ENCODE data around the gene ANKRD29. TPM values are rescaled to one million over a fixed set of nuclear protein-coding genes. Genes with fewer than 3 reads are reported as not detected.
A peak's percentile ranks its signal among the peaks of the same experiment; 100 is the strongest.
"Not testable (repeated sequence)": the region's sequence is repeated elsewhere in the genome, so short reads cannot be mapped to it uniquely, and the experiment has no call there.

Gene ANKRD29
- total RNA-seq, 1 experiment from 2014 or later: 12.3 TPM

DNA sequence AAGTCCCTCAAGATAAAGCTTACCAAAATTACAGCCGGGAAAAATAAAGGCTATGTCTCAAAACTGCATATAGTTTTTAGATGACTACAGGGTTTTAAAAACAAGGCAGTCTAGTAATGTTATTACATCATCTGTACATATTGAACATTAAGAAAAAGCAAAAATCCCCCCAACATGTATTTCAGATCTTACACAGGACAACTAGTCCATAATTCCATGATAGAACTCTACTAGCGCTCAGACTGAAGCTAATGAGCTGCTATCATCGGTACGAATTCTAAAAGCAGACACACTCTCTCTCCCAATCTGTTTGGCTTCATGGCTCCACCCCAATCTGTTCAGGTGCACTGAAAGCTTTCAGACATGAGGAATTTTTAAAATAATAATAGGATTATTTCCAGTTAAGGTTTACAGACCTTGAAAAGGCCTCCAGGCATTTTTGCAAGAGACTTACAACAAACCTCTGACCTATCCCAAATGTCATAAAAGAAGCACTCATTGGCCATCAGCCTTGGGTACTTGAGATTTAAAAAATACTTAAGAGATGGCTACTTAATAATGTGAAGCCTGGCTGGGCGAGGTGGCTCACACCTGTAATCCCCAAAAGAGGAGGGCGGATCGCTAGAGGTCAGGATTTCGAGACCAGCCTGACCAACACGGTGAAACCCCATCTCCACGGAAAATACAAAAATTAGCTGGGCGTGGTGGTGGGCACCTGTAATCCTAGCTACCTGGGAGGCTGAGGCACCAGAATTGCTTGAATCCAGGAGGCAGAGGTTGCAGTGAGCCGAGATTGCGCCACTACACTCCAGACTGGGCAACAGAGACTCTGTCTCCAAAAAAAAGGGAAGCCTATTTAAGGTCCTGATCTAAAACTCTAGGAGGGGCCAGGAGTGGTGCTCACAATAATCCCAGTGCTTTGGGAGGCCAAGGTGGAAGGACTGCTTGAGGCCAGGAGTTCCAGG lies 78.4 kb downstream of the ANKRD29 start:
- Histone ChIP-seq H3K36me3 (peaks cover 5% of the 10 kb centered on the region; the same call in 1 of the 2 replicates), H3K27me3 (no peaks in the 10 kb centered on the region), H3K4me3 (no peak overlapping the region), H3K9me3 (no peaks in the 10 kb centered on the region)
- DNase-seq: no peak

DNA sequence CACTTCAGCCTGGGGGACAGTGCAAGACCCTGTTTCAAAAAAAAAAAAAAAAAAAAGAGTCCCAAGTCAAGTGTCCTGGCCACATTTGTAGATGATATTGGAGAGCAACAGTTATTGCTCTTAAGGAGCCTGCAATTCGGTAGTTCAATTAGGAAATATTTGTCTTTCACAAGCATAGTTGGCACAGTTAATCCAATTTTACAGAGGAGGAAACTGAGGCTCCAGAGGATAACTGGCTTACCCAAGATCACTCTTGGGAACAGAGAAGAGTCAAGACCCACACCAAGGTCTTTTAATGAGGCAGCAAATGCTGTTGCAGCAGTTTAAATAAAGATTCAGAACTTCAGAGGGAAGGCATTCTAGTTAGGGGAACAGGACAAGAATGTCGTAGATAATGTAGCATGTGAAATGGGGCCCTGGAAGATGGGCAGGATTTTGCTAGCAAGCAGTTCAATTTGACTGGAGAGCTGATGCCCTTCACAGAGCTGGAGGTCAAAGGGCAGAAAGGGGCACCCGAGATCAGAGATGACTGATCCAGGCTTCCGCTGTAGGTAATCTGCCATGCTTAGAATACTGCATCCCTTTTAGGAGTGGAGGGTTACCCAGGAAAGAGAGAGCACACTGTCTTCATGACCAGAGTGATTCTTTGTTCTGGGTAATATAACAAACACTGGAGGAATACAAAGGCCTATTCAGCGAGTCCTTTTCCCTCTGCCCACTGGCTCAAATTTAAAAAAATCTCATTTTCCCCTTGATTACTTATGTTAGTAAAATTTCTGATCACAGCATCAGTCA lies 79.4 kb downstream of the ANKRD29 start:
- Histone ChIP-seq H3K4me3 (no peak overlapping the region), H3K9me3 (no peaks in the 10 kb centered on the region), H3K27me3 (no peaks in the 10 kb centered on the region), H3K36me3 (peaks cover 5% of the 10 kb centered on the region; the same call in 1 of the 2 replicates)
- no peak for DNase-seq

DNA sequence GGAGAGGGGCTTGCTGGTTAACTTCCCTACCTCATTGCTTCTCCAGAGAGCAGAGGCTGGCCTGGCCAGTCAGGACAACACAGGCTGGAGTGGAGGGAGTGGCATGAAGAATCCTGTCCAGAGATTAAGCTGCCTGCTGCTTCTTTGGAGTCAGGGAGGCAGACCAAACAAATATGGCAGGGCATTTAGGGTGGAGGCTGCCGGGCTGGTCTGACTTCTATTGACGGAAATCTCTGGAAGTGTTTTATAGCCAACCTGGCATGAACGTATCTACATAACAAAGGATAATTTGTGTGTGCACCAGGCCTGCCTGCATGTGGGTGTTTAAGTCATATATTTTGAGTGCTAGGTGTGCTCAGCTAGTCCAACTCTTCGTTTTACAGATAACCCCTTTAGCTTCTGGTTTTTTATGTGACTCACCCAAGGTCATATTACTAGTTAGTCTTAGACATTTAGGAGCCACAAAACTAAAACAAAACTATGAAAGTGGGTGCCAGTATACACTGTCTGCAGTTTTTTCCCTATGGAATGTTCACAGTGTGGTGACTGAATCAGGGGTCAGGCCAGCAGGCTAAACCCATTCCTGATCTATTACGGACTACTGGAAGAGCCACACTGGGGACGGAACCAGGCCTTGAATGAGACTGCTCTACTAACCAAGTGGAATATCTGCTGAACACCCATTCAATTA lies 81.9 kb downstream of the ANKRD29 start:
- Histone ChIP-seq H3K27me3 (no peaks in the 10 kb centered on the region), H3K9me3 (no peaks in the 10 kb centered on the region), H3K4me3 (no peak overlapping the region), H3K36me3 (peaks cover 7% of the 10 kb centered on the region; the same call in 1 of the 2 replicates)
- DNase-seq: peak; percentile 68

DNA sequence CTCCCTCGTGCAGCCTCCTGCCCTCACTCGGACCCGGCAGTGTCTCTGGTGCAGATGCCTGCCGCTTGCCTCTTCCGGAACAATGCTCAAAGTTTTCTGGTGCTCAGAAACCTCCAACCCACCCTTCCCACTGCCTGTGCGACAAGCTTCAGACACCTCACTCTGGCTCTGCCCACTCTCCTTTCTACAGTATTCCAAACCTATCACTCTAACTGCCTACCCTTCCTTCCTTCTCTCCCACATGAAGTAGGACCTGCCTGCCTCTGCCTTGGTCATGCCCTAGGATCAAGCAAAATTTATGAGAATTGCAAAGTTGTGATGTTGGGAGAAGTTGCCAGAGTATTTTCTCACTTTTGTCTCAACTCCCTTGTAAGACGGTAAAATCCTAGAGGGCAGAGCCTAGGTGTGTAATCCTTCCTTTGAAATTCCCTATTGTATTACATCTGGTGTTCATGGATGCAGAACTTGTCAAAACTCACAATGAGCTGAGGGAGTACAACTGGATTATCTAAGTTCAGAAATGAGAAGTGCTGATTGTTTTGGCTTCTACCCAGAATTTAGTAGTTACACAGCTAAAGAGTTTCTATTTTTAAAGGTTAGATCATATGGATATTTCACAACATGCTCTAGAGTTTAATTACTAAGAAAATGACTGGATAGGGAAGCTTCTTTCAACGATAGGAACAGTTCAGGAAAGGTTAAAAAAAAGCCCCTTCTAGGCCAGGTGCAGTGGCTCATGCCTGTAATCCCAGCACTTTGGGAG lies 83.6 kb downstream of the ANKRD29 start:
- Histone ChIP-seq H3K4me3 (no peak overlapping the region), H3K9me3 (no peaks in the 10 kb centered on the region), H3K36me3 (peaks cover 12% of the 10 kb centered on the region), H3K27me3 (no peaks in the 10 kb centered on the region)
- DNase-seq: no peak

DNA sequence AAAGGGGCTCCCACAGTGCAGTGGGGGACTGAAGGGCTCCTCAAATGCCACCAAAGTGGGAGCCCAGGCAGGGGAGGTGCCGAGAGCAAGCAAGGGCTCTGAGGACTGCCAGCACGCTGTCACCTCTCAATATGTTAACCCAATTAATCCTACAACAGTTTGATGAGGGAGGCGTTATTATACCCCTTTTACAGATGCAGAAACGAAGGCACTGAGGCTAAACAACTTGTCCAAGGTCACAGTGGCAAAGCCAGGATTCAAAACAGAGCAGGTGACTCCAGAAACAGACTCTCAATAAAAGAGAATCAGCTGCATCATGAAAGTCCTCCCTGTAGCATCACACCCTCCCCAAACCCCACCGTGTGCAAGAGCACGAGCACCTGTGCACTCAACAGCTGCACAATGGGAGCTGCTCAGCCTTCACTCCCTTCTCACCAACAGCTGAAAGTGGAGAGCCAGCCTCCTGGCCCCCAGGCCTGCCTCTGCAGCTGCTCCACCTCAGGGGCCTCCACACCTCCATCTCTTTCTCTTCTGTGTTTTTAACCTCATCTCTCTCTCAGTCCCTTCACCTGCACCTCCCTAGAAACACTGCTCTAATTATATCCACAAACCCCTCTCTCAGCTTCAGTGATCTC lies 84.5 kb downstream of the ANKRD29 start:
- no peaks in the 10 kb centered on the region for H3K27me3 ChIP-seq
- H3K9me3 ChIP-seq: no peaks in the 10 kb centered on the region
- H3K36me3 ChIP-seq: peaks cover 18% of the 10 kb centered on the region
- DNase-seq: no peak
- H3K4me3 ChIP-seq: no peak overlapping the region

DNA sequence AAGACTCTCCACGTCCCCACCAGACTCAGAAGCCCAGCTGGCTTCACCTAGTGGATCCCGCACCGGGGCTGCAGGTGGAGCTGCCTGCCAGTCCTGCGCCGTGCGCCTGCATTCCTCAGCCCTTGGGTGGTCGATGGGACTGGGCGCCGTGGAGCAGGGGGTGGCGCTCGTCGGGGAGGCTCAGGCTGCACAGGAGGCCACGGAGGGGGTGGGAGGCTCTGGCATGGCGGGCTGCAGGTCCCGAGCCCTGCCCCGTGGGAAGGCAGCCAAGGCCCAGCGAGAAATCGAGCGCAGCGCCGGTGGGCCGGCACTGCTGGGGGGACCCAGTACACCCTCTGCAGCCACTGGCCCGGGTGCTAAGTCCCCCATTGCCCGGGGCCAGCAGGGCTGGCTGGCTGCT lies 85.2 kb downstream of the ANKRD29 start:
- H3K27me3 ChIP-seq, H3K9me3 ChIP-seq, H3K4me3 ChIP-seq, DNase-seq: not testable (repeated sequence)
- peaks cover 19% of the 10 kb centered on the region for H3K36me3 ChIP-seq

DNA sequence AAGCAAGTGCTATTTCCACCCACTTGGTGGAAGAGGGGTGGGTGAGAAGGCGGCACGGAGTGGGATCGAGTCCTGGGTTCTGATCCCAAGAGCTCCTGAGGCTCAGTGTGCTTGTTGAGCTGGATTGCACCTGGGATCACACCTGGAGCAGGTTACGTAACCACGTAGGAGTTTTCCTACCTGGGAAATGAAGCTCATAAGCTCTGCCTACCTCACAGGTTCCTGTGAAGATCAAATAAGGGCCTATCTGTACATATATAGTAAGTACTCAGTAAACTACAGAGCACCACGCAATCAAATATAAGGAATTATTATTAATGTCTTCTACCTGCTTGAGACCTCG lies 87.4 kb downstream of the ANKRD29 start:
- DNase-seq: no peak
- H3K9me3 ChIP-seq: no peaks in the 10 kb centered on the region
- no peak overlapping the region for H3K4me3 ChIP-seq
- peaks cover 22% of the 10 kb centered on the region for H3K36me3 ChIP-seq
- H3K27me3 ChIP-seq: no peaks in the 10 kb centered on the region

- no peak for DNase-seq
- Histone ChIP-seq H3K27me3 (no peaks in the 10 kb centered on the region), H3K36me3 (peaks cover 22% of the 10 kb centered on the region), H3K9me3 (no peaks in the 10 kb centered on the region), H3K4me3 (no peak overlapping the region)
These were observed 88.0 kb downstream of the ANKRD29 start for GRCh38 chr18:23574611-23575308.

GRCh38 chr18:23573626-23574431 lies 88.9 kb downstream of the ANKRD29 start:
- H3K9me3 ChIP-seq: no peaks in the 10 kb centered on the region
- peaks cover 29% of the 10 kb centered on the region for H3K36me3 ChIP-seq
- peak; percentile 28 for DNase-seq
- H3K4me3 ChIP-seq: no peak overlapping the region
- no peaks in the 10 kb centered on the region for H3K27me3 ChIP-seq

- H3K4me3 ChIP-seq: no peak overlapping the region
- no peaks in the 10 kb centered on the region for H3K27me3 ChIP-seq
- no peak for DNase-seq
- no peaks in the 10 kb centered on the region for H3K9me3 ChIP-seq
- peaks cover 36% of the 10 kb centered on the region for H3K36me3 ChIP-seq
These were observed 89.7 kb downstream of the ANKRD29 start for GRCh38 chr18:23573020-23573419.

GRCh38 chr18:23572570-23572969 lies 90.1 kb downstream of the ANKRD29 start:
- no peak overlapping the region for H3K4me3 ChIP-seq
- H3K9me3 ChIP-seq: no peaks in the 10 kb centered on the region
- peaks cover 37% of the 10 kb centered on the region for H3K36me3 ChIP-seq
- DNase-seq: no peak
- H3K27me3 ChIP-seq: no peaks in the 10 kb centered on the region

DNA sequence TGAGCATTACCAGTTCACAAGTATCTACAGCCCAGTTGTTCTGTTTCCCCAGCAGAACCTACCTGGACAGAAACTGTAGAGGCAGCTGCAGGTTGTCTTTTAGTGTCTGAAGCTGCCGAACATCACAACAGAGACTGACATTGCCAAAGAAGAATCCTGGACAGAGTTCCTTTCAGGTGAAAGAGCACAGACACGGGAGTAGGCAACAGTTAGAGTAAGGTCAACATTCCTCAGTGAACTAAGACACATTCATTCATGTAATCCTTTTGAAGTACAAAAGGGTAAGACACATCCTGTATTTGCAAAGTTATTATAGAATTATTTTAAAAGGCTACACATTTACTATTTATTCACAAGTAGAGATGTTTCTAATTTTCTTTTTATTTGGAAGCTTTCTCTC lies 90.7 kb downstream of the ANKRD29 start:
- no peaks in the 10 kb centered on the region for H3K9me3 ChIP-seq
- H3K36me3 ChIP-seq: peaks cover 42% of the 10 kb centered on the region
- no peak overlapping the region for H3K4me3 ChIP-seq
- H3K27me3 ChIP-seq: no peaks in the 10 kb centered on the region
- DNase-seq: no peak

DNA sequence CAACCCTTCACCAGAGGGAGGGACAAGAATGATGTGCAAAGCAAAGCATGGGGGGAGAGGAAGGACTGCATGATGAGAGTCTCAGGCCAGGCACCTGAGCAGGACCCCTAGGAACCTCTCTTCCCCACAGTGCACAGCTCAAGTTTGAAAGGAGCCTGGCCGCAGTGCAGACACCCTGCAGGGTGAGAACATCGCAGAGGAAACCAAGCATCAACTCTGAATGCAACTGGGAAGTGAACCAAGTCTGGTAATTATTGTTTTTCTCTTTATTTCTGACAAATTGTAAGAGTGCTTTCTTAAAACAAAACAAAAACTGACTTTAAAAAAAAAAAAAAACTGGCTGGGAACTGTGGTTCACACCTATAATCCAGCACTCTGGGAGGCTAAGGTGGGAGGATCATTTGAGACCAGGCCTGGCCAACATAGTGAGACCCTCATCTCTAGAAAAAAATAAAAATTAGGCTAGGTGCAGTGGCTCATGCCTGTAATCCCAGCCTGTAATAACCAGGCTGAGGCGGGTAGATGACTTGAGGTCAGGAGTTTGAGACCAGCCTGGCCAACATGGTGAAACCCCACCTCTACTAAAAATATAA lies 91.7 kb downstream of the ANKRD29 start:
- no peak for DNase-seq

DNA sequence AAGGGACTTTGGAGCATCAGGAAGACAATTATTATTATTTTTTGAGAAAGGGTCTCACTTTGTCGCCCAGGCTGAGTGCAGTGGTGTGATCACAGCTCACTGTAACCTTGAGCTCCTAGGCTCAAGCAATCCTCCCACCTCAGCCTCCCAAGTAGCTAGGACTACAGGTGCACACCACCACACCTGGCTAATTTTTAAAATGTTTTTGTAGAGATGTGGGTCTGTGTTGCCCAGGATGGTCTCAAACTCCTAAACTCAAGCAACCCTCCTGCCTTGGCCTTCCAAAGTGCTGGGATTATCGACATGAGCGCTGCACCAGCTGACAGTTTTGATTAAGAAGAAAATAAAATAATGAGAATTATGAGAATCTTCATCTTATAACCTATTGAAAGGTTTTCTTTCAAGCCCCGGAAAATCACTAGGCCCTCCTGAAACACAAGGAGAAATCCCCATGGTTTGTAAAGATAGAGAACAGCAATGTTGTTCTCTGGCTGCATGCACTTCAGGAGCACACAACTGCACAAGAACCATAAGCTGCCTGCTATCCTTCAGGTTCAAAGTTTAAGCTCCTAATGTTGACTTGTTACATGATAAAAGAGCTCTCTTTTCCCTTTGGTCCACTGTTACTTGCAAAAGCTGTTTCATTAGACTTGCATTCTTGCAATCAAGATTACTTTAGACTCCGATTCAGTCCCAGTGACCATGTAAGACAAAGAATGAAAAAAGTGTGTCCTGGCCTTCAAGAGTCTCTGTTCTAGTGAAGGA lies 93.2 kb downstream of the ANKRD29 start:
- H3K9me3 ChIP-seq: no peaks in the 10 kb centered on the region
- peaks cover 50% of the 10 kb centered on the region for H3K36me3 ChIP-seq
- DNase-seq: no peak
- H3K4me3 ChIP-seq: no peak overlapping the region
- no peaks in the 10 kb centered on the region for H3K27me3 ChIP-seq

More for the DNA sequence above, 91.7 kb downstream of the ANKRD29 start:
- Histone ChIP-seq H3K4me3 (no peak overlapping the region), H3K36me3 (peaks cover 47% of the 10 kb centered on the region), H3K9me3 (no peaks in the 10 kb centered on the region), H3K27me3 (no peaks in the 10 kb centered on the region)

Data from MG63 (cell line).